Measurements from ENCODE around the gene LAMA3.
A peak's percentile ranks its signal among the peaks of the same experiment; 100 is the strongest.

LAMA3 gene

DNA sequence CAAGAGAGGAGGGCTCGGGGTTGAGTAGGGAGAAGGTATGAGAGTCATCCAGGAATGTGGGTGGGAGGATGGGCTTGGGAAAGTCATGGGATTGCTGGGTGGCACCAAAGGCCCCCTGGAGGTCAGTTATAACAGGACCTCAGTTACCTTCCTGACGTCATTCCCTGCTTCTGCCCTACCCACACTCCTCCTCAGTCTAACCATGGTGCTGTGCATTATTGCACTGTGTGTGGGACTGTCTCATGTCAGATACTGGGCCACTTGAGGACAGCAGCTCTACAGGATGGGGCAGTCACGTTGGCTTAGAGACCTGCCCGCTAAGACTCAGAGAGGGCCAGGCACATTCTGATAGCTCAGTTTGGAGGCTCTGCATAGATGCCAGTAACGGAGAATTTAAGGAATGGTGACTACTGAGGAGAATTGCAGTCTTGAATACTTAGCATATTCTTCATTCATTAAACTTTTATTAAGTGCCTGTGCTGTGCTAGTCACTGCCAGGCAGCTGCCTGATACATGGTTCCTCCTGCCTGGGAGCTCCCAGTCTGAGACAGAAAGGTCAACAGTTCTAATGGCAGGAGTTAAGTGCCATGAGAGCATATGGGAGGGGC lies 90.5 kb downstream of the LAMA3 start:
- no peak for DNase-seq

DNA sequence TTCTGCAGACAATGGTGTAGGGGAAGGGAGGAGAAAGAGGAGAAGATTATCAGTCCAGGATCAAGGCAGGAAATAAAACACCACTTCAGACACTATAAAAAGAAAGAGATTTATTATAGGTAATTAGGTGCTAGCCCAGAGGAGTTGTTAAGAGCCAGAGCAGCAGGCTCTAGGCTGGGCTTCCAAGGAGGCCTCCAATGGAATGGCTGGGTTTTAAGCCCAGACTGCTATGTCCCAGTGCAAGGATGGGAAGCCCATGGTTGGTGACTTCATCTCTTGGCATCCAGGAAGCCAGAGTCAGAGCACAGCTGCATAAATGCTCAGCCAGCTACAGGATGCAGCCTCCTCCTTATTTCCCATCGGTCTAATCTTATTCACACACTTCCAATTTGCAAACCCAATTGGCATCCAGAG lies 95.6 kb downstream of the LAMA3 start:
- DNase-seq, result no peak

DNA sequence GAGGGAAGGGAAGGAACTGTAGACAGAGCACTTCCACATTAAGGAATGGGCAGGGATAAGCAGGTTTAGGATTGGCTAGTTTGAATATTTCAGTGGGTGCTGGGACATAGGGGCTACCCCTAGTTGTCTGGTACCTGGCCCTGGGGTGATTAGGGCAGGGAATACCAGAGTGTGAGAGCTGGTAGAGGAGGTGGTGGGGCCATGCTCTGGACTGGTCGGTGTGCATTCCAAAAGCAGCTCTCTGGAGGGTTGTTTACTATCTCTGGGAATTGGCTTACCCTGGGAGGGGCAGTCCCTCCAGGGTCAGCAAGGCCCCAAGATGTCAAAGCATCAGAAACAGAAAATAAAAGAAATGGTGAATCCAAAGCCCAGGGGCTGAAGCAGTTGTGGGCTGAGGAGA lies 103.8 kb downstream of the LAMA3 start:
- DNase-seq, result no peak

DNA sequence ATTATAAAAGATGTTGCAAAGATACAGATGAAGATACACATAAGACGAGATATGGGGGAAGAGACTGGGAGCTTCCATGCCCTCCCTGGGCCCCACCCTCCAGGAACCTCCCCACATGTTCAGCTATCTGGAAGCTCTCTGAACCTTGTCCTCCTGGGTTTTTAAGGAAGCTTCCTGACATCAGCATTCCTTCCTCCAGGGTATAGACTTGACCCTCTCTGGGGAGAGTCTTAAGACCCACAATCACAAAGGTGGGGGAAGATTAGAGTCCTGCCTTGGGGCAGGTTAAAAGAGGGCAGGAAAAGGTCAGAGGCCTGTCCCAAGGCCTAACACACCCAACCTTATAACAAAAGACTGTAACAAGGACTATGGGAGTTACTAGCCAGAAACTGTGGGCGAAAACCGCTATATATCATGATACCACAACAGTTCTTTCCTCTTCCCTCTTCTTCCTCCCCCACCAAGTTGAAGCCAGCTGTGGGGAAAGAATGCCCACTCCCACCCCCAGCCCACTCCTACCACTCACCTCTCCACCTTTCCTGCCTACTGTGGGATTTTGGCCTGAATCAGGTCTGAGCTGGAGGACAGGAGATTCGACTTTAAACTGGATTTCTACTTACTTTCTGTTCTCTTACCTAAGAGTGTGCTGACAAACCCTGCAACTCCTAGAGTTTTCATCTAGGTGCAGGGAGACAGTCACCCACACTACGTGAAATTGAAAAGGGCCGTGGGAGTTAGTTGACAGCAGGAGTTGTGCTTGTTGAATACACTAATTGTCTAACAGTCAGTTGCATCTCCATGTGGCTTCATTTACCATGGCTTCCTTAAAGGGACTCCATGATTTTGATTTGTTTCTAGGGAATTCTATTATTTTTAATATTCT lies 105.0 kb downstream of the LAMA3 start:
- DNase-seq, result no peak

DNA sequence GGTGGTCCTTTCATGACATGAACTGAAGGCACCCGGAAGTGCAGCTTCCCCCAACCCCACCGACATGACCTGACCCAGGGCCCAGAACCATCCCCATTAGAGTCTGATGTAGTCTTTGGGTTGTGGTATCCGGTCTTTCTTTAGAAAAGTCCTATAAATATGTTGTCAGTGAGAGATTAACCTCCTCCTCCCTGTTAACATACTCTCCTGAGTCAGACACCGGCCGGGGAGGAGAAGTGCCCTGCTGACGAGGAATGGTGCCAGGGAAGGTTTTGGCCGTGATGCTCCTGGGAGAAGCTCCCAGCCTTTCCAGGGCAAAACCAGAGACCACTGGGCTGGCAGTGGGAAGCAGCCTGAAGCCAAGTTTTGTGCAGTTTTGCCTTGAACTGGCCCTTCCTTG lies 109.0 kb downstream of the LAMA3 start:
- no peak for DNase-seq

DNA sequence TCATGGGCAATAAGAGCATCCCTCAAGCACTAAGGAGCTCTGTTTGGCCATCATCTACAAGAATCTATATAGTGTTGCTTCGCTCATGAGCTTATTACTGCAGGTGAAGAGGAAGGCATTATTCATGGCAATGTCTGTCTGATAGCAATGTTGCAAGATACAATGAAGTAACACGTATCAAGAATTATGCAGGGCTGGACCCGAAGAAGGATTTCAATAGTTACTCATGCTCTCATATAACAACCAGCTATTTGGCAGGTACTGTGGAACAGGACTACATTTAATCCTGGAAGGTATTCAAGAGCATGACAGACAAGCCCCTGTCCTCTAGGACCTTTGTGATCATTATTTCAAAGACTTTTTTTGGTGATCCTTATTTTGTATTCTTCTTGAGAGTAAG lies 109.6 kb downstream of the LAMA3 start:
- DNase-seq, result no peak

DNA sequence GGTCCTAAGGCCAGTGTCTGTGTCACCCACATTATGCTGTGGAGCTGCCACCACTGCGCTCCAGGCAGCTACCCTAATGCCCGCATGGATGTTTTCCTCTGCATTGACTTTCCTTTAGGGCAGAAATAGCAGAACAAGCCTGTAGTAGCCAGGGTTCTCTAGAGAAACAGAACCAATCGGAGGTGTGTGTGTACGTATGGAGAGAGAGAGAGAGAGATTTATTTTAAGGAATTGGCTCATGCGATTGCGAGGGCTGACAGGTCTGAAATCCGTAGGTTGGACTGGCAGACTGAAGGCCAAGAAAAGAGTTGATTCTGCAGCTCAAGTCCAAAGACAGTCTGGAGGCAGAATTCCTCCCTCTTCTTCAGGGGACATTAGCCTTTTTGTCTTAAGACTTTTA lies 110.3 kb downstream of the LAMA3 start:
- DNase-seq, result no peak

DNA sequence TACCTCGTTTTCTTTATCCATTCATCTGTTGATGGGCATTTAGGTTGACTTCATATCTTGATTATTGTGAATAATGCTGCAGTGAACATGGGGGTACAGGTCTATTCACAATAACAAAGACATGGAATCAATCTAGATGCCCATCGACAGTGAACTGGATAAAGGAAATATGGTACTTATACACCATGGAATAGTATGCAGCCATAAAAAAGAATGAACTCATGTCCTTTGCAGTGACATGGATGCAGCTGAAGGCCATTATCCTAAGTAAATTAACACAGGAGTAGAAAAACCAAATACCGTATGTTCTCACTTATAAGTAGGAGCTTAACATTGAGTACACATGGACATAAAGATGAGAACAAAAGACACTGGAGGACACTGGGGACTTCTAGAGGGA lies 111.6 kb downstream of the LAMA3 start:
- DNase-seq, result no peak

DNA sequence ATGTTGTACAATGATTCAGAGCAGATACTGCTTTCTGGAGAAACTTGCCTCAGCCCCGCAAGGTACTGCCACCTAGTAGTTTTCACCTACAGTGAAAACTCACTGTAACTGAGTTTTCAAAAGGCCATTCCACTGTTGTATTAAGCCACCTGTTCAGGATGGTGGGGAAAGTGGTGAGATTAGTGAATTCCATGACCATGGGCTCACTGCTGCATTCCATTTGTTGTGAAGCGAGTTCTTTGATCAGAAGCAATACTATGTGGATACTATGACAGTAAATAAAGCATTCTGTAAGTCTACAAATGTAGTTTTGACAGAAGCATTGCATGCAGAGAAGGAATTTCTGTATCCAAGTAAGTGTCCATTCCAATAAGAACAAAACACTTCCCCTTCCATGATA lies 113.6 kb downstream of the LAMA3 start:
- no peak for DNase-seq

DNA sequence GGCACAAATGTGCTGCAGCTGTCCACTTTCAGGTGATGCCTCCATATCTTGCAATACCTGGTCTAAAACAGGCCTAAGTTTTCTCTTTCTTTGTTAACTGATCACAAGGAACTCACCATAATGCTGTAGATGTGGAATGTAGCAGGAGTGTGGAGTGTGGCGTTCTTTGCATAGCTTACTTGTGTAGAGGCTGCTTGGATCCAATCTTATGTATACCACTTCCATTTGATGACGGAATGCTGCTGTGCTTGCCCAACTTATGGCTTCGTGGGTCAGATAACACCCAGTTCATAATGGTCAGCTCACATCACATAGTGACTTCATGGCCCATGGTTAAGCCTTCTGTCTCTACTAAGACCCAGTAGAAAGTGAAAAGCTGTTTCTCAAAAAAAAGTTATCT lies 114.5 kb downstream of the LAMA3 start:
- DNase-seq, result no peak

DNA sequence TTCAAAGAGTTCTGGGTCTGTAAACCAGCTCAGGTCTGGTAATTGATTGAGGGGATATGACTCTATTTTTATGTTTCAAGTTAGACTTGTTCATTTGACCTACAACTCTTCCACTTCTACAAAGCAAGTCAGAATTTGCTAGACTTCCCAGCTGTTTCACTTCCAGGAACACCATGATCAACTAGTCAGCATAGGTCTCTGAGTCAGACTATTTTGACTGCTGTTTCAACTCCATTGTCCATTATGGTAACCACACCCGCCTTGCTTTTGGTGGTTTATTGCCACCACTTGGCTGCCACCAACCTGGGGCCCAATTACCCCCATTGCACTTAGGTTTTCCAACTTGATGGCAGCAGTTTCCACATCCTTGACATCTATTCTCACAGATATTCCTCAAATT lies 116.6 kb downstream of the LAMA3 start:
- no peak for DNase-seq

DNA sequence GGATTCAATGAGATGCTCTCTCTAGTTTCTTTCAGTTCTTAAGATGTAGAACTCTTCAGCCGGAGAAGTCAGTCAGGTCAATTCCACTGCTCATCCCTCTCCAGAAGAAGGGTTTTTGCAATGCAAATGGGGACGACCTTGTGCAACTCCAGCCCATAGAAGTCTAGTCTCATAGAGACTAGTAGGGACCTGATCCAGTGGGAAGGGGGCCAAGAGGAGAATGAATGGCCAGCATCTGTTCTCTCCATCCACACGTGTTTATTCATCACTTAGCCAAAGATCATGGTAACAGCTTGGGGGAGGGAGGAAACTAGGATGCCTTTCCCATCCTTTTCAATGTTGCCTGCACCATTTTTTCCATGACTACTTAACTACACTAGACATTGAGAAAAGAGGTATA lies 120.2 kb downstream of the LAMA3 start:
- DNase-seq, result no peak

DNA sequence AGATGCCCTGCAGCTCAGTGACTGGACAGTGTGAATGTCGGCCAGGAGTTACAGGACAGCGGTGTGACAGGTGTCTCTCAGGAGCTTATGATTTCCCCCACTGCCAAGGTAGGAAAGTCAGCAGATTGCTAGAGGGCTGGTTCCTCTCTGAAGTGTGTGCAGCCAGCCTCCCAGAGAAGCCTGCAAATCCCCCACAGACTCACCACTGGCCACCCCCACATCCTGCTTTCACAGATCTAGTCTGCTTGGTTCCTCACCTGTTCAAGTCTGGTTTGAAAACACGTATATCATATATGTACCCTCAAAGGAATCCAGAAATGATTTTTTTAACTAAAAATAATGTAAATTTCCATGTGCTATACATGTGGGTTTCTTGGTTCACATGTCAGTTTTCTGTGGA lies 121.1 kb downstream of the LAMA3 start:
- DNase-seq, result peak; percentile 2

DNA sequence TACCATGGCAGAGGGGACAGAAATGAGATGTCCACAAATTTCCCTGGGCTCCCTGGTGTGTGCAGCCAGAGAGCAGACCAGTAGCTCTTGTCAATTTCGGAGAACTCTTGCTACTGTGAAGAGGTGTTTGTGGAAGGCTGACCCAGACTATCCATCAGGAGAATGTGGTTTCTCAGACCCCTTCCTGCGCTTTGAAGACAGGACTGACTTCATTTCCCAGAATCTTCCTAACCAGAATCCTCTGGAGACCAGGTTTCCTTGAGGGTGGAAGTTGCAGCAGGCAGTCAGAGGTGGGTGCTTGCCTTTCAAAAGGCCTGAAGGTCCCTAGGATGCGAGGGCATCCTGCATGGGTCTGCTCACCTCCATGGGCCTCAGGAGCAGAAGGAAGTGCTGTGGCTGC lies 121.9 kb downstream of the LAMA3 start:
- no peak for DNase-seq

DNA sequence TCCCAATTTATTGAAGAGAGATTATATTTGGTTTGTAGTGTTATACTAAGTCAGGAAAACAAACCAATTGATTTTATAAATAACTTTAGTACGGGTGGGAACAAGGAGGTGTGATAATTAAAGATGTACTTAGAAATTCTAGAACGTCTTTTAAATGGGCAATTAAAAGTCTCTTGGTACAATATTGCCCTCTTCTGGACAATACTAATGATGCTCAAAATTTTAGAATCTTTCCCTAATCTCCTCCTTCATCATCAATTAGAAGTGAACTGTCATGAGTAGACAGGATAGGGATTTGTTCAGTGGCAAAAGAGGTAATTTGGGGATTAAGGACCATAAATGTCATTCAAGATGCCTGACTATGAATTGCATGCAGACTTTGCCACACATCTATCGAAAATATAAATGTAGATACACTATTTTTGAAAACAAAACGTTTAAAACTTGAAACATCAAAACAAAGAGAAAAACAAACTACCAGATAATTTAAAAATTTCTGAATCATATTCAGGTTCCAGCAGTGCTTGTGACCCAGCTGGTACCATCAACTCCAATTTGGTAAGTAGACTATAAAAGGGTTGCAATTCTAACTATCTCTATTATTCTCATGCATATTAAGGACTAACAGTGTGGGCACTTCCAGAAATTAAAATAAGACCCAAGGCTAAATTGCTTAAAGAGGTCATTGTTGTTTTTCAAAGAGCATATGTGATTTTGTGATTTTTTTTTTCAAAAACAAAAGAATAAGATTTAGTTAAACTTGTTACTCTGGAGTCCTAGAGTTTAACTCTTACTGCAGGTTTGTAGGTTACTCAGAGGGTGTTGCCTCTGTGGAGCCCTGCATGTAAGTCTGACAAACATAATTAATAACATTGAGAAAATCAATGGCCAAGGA lies 123.5 kb downstream of the LAMA3 start:
- no peak for DNase-seq

DNA sequence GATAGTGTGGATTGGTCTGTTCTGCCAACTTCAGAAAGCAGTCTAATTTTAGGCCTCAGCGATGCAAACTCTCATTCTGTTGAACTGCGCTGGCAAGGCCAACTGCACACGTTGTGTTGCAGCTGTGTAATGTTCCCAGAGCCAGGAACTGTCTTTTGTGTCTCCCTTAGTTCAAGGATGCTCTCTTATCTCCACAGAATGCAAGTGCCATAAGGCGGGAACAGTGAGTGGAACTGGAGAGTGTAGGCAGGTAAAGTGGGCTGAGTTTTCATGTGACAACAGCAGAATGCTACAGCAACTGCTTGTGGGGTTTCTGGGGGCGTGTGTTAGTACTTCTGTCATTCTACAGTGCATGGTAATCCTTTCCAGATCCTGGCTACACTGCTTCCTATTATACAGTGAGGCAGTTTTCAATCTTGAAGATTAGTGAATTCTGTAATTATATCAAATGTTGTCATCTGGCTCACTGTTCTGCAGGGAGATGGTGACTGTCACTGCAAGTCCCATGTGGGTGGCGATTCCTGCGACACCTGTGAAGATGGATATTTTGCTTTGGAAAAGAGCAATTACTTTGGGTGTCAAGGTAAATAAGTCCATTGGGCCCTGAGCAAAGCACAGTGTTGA lies 125.8 kb downstream of the LAMA3 start:
- no peak for DNase-seq

DNA sequence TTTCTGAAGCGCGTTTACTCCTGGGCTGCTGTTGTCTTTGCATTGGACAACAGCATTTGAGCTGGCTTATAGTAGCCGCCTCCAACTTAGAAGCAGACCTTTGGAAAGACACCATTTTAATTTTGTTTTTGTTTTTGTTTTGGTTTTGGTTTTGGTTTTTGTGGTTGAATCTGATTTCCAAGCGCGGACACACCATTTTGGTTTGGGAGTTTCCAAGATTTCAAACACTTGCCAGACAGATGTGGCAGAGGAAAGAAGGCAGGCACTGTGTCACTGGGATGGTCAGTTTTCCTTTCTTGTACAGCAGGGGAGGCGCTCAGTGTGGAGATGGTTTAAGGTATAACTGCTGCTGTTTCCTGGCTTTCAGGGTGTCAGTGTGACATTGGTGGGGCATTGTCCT lies 126.8 kb downstream of the LAMA3 start:
- DNase-seq, result no peak

DNA sequence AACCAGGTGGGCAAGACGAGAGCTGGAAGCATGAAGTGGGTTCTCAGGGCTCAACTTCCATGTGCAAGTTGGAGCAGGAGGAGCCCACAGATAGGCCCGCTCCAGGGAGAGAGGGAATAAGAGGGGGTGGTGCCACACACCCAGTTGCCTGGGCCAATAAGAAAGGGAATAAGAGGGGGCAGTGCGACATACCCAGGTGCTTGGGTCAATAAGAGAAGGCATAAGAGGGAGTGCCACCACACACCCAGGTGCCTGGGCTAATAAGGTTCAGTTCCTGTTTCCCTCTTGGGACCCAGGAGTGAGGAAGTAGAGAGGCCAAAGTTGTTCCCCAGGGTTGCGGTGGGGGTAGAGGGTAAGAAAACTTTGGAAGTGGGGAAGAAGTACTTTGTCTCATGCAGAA lies 127.5 kb downstream of the LAMA3 start:
- DNase-seq, result no peak

DNA sequence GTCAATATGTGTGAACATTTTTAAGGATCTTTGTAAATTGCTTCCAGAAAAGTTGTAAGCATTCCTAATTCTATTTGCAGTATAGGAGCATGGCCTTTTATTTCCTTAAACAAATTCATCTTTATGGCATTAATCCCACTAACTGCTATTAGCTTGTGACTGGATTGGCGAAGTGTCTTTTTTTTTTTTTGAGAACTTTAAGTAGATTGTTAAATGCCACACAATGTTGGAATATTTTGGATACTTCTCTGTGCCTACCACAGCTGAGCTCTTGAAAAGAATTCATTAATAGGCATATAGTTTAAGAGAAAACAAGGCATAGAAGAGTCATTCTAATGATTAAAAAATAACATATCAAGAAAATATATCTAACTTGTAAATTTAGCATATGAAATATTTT lies 129.7 kb downstream of the LAMA3 start:
- DNase-seq, result no peak

DNA sequence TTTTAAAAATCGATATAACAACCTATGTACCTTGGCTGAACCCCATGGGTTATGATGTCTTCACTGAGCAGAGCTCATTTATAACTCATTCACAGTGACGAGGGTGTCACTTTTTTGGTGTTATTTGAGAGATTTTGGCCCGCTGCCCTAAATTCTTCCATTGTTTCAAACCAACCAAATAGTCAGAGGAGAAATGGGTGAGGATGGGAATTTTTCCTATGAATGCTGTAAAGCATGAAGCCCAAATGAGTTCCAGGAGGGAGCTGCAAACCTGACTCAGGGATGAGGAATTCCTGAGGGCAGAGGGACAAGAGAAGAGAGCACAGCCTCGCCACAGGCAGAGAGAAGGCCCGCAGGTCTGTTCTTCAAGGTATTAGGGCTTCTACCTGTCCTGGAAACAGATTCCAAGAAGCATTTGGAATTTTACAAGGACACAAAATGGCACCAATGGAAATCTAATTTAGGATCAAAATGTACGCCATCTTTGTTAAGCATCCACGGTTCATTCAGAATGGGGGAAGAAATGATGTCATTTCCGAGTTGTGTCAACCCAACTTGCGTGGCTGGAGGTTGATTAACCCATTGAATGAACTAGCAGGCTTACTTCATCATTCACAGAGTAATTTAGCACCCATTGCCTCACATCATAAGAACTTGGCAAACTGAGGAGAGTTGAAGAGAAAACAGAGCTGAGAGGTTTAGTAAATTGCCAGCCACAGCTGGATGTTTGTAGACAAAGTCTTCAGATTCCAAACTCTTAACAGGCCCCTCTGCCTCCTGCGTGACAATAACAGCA lies 133.5 kb downstream of the LAMA3 start:
- DNase-seq, result no peak

DNA sequence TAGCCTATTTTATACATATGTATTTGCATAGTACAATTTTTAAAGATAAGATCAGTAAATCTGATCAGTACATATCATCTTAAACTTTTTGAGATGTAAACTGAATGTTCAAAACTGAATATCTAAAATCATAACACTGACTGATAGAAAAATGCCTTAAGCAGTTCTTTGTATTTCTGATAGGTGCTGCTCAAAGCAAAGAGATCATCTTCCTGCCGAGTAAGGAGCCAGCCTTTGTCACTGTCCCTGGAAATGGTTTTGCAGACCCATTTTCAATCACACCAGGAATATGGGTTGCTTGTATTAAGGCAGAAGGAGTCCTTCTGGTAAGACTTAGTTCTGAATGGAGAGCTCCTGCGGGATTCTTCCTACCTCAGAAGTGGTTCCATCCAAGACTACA lies 135.0 kb downstream of the LAMA3 start:
- DNase-seq, result no peak

DNA sequence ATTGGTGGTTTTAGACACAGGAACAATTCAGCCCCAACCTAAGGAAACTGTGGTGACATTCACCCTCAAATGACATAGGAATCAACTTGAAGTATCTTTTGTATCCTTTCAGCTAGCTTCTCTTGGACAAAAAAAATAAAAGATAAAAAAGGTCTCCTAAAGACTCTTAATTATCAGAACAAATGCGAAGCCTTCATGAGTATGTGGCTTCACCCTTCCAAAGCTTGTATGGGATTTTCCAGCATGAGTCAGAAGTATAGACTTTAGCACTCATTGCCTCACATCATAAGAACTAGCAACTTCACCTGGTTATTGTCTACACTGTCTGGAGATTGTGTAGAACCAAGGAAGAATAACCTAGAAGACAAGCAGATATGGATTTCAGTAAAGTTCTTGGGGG lies 135.4 kb downstream of the LAMA3 start:
- no peak for DNase-seq
